H4 (cell line): Measurements from ENCODE around the gene GRK3. TPM values are rescaled to one million over a fixed set of nuclear protein-coding genes. Genes with fewer than 3 reads are reported as not detected.

Source experiments
- DNase-seq: peaks from one replicate; pipeline ENCODE4 v3.0.0-alpha.2; 2015; ENCODE audit warnings: low spot score
- total RNA-seq: library from RNA; depleted of rRNA; stranded (reverse); fragments of >200 nt; shearing (Covaris generic); gene quantifications from 2 replicates; pipeline ENCODE4 v1.2.3, GENCODE V29; 2014; rRNA removed

The GRK3 gene
- total RNA-seq, 1 experiment from 2014 or later = 2.2 TPM

GRCh38 chr22:25759825-25760231 is 195.4 kb downstream of the GRK3 start:
- DNase-seq = peak; percentile 89

- DNase-seq = no peak
These were observed 195.8 kb downstream of the GRK3 start for GRCh38 chr22:25760294-25760693.

- no peak for DNase-seq
These were observed 196.5 kb downstream of the GRK3 start for GRCh38 chr22:25760848-25761595.

- no peak for DNase-seq
These were observed 197.7 kb downstream of the GRK3 start for GRCh38 chr22:25762147-25762546.

- no peak for DNase-seq
These were observed 198.8 kb downstream of the GRK3 start for GRCh38 chr22:25763239-25763777.

- DNase-seq = no peak
These were observed 200.0 kb downstream of the GRK3 start for GRCh38 chr22:25764270-25765015.

- DNase-seq = no peak
These were observed 200.5 kb downstream of the GRK3 start for GRCh38 chr22:25765016-25765367.

GRCh38 chr22:25765801-25766200 is 201.3 kb downstream of the GRK3 start:
- DNase-seq = no peak

GRCh38 chr22:25766418-25766817 is 201.9 kb downstream of the GRK3 start:
- DNase-seq = no peak

GRCh38 chr22:25770333-25770732 is 205.9 kb downstream of the GRK3 start:
- no peak for DNase-seq

- DNase-seq = no peak
These were observed 207.8 kb downstream of the GRK3 start for GRCh38 chr22:25772288-25772687.

GRCh38 chr22:25774575-25775026 is 210.1 kb downstream of the GRK3 start:
- DNase-seq = no peak

GRCh38 chr22:25775531-25775930 is 211.1 kb downstream of the GRK3 start:
- DNase-seq = no peak

GRCh38 chr22:25777411-25777810 is 212.9 kb downstream of the GRK3 start:
- DNase-seq = no peak

GRCh38 chr22:25777870-25778269 is 213.4 kb downstream of the GRK3 start:
- peak; percentile 39 for DNase-seq

Other genes starting within 250 kb of the GRK3 start
- gene MYO18B, start 177.5 kb downstream of the GRK3 start, total RNA-seq = not detected in 2 replicates